DMS114 treated with DMSO at 0.1 percent for 48 hours (cell line): Measurements from ENCODE around the gene NTN4.
"Not testable (repeated sequence)": the region's sequence is repeated elsewhere in the genome, so short reads cannot be mapped to it uniquely, and the experiment has no call there.

ENCODE experiments used
- DNase-seq: peaks from one replicate; lab custom pipeline; 2025; ENCODE audit not compliant: unreplicated experiment; lab: John Stamatoyannopoulos, UW

NTN4 gene

DNA sequence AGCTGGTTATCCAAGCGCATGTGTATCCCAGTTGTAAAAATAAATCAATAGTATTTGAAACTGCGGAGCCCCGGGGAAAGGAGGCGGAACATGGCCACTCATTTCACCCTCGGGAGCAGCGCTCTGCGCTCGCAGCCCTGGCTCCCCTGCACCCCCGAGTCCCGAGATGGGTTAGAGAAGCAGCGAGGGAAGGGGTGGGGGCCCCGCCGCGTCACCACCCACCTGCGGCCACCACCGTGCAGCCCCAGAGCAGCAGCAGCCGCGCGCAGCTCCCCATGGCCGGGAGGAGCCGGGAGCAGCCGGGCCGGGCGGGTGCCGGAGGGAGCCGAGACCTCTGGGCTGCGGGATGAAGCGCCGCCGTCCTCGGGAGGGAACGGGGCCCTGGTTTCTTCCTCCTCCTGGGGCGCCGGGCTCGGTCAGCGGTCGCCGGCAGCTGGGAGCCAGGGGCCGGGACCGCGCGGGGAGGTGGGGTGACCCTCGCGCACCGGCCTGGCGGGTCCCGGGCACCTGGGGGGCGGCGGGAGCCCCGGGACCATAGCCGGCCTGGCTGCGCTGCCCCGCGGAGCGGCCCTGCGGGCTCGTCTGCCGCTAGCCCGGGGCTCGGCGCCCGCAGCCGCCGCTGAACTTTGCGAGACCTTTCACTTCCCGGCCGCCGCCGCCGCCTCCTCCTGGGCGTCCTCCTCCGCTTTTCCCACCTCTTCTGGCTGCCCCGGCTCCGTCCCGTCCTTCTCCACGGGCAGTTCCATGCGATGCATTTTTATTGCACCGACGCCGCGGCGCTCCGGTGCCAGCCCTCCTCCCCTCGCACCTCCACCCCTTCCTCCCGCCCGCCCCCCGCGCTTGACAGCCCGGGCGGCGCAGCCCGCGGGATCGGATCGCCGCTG is at the start of gene NTN4:
Gene NTN4, minus strand, starts transcription at position 732 of the 884 bp plus-strand sequence. Its CDS starts 455 bp downstream, at position 277.
- no peak for DNase-seq

DNA sequence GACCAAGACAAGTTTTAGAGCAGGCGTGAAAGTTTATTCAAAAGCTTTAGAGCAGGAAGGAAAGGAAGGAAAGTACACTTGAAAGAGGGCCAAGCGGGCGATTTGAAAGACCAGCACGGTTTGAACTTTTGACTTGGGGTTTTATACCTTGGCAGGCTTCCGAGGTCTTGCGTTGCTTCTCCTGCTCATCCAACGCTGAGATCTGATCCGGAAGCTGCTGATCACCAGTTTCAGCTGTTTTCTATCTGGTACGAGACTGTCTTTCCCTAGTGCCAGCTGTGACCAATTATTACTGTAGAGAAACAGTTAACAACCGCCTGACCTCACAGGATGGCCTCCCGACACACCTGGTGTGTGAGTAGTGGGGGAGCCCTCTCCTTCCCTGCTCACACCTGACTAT is 47.6 kb upstream of the NTN4 start:
- no peak for DNase-seq

- DNase-seq: no peak
Observed at GRCh38 chr12:95837240-95838038, 46.9 kb upstream of the NTN4 start.

DNA sequence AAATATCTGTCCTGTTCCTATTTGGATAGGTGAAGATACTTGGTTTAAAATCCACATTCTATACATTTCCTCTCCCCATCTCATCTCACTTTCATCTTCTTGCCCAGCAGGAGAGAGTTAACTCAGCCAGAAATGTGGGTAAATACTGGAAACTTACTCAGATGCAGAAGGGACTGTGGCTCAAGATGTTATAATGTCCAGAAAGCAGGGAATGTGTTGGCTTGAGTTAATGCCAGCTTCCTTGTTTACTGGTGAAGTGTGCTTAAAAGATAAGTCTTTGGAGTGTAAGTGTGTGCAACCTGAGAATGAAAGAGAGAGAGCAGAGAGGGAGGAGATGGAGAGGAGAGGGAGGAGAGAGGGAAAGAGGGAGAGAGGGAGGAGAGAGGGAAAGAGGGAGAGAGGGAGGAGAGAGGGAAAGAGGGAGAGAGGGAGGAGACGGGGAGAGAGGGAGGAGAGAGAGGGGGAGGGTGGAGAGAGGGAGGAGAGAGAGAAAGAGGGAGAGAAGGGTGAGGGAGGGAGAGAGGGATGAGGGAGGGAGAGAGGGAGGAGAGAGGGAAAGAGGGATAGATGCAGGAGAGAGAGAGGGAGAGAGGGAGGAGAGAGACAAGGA is 46.2 kb upstream of the NTN4 start:
- no peak for DNase-seq

DNA sequence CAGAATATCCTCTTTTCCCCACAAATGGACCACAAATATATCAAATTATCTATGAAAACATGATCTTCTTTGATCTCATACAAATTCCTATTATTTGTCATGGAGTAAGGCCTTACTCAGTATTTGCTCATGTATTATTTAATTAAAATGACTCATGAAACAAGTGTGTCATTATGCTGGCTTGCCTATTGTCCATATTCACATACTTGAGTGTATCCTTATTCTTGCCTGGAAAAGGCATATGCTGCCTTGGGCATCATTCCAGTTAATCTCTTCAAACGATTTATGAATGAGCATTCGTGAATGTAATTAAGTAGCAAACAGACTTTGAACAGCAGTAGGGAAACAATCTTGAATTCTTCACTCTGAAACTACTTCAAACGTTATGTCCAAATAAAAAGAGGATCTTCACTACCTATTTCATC is 45.6 kb upstream of the NTN4 start:
- no peak for DNase-seq

DNA sequence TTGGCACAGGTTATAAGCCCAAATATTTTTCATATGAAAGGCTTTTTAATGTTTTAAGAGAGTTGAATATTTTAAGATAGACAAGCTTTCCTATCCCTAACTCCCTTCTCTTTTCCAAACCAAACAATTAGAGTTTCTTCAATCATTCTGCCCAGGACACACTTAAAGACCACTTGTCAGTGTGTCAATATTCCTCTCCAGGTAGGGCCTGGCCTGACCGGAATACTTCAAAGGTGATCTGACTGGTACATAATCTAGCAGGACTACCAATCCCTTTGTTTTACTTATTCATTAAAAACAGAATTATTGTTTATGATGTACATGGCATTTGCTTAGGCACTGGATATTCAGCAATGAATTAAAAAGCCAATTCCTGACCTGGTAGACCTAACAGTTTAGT is 44.0 kb upstream of the NTN4 start:
- no peak for DNase-seq

DNA sequence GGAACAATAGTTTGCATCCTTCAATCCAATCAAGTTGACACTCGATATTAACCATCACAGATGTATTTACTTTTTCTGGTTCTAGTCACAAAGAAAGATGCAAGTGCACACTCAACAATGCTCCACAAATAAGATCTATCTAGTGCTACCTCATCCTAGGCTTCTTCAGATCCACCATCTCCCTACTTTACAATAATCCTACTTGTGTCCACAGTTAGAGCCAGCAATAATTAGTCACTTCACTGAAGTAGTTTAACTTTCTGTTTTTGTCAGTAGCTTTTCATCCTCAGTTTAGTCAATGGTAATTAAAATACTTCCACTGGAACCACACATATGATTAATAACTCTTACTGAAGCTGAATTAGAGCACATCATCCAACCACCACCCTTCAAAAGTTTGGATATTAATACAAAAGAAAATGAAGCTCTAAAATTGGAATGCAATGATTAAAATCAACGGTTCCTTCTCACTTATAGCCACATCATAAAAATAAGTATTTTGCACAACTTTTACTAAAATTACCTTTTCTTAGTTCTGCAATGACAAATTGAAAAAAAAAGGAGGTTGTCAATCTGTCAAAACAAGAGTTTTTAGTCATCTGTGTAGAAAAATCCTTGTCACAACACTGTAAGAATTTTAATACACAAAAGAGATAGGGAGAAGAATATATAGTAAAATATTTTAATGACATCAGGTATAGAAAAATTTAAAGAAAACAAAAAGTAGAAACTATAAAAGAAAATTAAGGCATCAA is 39.9 kb upstream of the NTN4 start:
- no peak for DNase-seq

DNA sequence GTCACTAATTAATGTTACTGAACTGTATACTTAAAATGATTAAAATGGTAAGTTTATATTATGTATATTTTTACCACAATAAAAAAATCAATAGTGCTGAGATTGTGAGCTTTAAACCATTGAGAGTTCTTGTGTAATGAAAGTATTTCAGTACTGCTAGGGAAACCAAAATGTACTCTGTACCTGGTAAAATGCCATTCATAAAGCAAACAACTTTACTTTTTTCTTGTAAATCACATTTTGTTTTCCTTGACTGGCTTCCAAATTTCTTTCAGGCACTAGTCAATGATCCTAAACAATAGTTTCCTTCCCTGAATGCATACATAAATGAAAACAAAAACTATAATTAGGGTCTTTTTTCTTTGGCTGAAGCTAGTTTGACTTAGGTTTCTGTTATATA is 38.8 kb upstream of the NTN4 start:
- no peak for DNase-seq

DNA sequence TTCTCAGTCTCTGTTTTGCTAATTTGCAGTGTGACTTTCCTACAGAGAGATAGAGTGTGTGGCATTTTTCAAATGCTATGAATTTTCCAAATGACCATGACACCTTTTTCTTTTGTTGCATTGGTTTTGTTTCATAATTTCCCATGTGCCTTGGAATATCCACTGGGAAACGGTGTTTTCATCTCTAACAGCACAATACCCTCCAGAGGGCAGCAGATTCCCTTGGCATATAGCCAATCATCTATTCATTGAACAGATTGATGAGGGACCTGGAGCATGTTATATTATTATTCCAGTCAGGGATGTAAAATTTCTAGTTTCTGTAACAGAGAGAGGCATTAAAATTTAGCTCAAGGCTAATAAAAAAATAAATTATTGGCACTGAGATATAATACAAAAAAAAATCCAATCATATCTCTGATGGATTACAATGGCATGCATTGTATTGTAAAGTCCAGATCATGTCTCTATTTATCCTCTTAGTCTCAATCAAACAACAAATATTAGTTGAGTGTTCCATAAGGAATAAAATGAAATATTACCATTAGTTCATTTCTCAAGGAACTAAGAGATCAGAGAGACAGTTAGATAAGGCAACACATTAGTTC is 29.6 kb upstream of the NTN4 start:
- DNase-seq: peak; percentile 58

DNA sequence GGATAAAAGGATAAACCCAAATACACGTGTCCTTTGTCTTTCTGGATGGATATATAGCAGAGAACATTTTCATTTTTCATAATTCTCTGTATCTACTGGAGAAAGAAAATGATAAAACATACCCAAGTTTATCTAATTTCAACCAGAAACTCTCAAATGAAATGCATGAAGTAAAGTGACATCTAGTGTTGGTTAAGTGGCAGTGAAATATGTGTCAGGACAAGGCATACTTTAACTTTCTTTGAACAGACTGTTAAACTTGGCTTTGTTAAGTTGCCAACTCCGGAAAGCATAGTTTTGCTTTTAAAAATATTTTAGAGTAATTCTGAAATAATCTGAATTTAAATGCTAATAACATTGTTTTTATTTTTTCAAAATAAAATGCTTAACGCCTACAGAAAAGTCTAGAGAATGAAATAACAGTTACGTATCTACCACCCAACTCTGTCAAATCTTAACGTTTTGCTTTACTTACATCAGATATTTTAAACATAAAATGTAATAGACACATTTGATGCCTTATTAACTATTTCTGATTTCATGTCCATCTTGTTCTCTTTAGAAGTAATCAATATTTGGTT is 25.2 kb upstream of the NTN4 start:
- DNase-seq: peak; percentile 63

- not testable (repeated sequence) for DNase-seq
Observed at GRCh38 chr12:95812155-95812554, 21.6 kb upstream of the NTN4 start.

DNA sequence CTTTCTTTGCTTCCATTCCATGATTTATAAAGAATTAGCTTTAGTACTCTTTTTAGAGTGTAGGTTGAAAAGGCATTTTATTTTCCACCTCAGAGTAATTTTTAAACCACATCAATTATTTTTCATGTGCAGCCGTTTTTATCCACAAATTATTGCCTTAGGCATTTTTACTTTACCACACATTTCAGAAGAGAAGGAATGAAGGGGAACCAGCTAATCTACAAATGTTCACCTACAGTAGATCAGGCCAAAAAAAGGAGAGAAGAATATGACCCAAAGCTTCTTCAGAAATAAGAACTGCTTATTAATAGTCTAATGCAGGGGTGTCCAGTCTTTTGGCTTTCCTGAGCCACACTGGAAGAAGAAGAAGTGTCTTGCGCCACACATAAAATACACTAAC is 19.8 kb upstream of the NTN4 start:
- DNase-seq: no peak

DNA sequence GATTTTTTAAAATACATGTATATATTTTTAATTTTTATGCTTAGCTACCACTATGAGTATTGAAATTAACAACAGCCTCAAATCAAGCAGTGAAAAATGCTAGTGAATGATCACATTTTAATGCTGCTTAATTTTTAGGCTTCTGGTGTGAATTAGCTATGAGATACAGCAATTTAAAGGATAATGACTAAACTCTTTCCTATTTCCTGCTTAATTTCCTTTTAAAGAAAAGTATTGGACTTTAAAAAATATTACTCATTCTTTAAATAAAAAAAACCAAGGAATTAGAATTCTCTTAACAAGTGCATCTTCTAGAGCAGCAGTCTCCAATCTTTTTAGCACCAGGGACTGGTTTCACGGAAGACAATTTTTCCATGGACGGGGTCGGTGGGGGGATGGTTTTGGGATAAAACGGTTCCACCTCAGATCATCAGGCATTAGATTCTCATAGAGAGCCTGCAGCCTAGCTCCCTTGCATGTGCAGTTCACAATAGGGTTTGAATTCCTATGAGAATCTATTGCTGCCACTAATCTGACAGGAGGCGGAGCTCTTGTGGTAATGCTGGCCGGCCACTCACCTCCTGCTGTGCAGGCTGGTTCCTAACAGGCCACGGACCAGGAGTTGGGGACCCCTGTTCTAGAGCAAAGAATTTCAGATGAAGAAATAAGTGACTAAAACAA is 18.6 kb upstream of the NTN4 start:
- DNase-seq: no peak

DNA sequence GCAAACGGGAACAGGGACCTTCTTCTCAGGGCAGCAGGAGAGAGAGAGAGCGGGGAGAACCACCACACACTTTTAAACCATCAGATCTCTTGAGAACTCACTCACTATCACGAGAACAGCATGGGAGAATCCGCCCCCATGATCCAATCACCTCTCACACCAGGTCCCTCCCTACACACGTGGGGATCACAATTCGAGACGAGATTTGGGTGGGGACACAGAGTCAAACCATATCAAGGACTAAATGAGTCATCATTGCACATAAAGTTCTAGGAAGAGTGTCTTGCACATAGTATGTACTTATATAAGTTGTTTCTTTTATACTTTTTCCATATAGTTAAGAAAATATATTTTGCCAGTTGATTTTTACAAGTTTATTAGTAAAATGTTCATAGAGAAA is 17.6 kb upstream of the NTN4 start:
- no peak for DNase-seq

GRCh38 chr12:95805864-95806671 is 15.5 kb upstream of the NTN4 start:
- DNase-seq: no peak

GRCh38 chr12:95804291-95804690 is 13.7 kb upstream of the NTN4 start:
- no peak for DNase-seq

DNA sequence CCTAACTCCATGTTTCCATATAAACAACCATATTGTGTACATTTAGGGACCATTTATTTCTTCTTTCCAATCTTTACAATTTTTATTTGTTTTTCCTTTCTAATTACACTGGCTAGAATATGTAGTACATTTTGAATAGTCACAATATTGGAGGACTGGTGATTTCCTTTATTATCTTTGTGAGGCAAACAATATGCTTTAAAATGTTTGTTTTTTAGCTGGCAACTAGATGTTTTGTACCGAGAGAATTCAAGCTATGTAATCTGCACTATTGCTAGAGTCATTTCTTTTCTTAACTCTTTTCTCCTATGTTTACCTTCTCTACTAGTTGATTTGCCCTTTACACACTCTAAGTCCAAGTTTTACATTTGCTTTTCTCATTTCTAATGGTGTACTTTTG is 13.3 kb upstream of the NTN4 start:
- DNase-seq: no peak

GRCh38 chr12:95802482-95803270 is 12.1 kb upstream of the NTN4 start:
- DNase-seq: no peak
